ENCODE data around the gene OXCT1. TPM values are rescaled to one million over a fixed set of nuclear protein-coding genes. Genes with fewer than 3 reads are reported as not detected.
A peak's percentile ranks its signal among the peaks of the same experiment; 100 is the strongest.
"Not testable (repeated sequence)": the region's sequence is repeated elsewhere in the genome, so short reads cannot be mapped to it uniquely, and the experiment has no call there.

The OXCT1 gene
- polyA plus RNA-seq, 1 donor: 11.6 TPM

DNA sequence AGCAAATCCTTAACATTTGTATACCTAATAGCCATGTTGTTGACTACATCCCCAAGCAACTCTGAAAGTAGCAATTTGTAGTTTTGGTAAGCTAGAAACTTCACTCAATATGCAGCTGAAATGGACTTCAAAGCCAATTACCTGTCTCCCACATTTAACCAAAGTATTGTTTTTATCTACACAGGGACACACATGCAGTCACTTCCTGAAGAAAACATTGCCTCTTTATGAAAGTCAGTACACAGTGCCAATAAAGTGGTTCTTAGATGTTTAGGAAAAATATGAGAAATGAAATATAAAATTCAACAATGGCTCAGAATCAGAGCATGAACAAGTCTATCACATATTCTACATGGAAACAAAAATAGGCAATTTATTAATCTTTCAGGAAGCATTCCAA is 49.2 kb downstream of the OXCT1 start:
- no peak for DNase-seq

GRCh38 chr5:41820150-41820549 is 50.1 kb downstream of the OXCT1 start:
- no peak for DNase-seq

- no peak for DNase-seq
Observed at GRCh38 chr5:41817625-41818301, 52.5 kb downstream of the OXCT1 start.

GRCh38 chr5:41815663-41816229 is 54.5 kb downstream of the OXCT1 start:
- DNase-seq: no peak

GRCh38 chr5:41815261-41815660 is 55.0 kb downstream of the OXCT1 start:
- no peak for DNase-seq

- not testable (repeated sequence) for DNase-seq
Observed at GRCh38 chr5:41814306-41814705, 55.9 kb downstream of the OXCT1 start.

- no peak for DNase-seq
Observed at GRCh38 chr5:41812156-41812555, 58.1 kb downstream of the OXCT1 start.

DNA sequence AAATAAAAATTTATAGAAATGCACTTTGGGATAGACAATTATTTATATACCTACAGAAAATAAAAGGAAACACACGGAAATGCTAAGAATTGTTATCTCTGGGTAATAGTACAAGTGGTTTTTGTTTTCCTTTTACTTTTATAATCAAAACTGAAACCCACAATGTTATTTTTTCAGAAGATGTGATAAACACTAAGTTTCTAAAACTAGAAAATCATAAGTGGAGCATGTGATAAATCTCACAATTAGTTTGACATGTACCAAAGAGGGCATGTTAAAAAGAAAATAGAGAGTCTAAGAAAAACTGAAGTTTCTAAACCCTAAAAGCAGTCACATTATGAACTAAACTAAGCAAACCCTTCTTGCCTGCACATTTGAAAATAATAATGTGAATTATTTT is 61.1 kb downstream of the OXCT1 start:
- no peak for DNase-seq

DNA sequence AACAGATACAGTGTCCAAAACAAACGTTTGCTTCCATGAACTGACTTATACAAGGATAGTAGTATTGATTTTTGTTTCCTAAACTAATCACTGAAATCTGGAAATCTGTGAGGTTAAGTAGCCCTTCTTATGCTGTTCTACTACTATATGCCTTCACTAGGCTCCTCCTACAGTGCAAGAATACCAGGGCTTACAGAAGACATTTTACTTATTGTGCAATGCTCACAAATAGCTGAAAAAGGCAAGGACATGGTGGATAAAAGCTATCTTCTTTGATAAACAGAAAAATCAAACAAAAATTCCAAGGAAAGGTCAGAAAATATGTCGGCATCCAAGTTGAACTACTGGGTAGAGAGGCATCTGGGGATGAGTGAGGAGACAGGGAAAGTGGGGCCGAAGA is 61.9 kb downstream of the OXCT1 start:
- no peak for DNase-seq

GRCh38 chr5:41797662-41798061 is 72.6 kb downstream of the OXCT1 start:
- DNase-seq: no peak

DNA sequence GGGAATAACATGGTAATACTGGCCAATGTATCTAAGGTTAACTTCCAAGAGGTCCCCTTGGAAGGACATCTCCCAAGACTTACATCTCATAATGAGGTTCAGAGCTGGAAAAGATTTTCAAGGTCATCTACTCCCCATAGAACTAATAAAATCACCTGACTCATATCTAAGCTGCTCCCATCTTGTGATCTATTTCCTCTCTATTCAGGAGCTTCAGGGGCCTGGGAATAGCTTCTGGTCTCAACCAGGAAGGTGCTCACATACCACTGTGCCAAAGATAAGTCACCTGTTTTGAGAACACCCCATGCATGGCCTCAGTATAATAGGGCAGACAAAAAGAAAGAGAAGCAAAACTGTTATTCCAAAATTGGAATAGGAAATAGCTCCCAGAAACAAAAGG is 74.2 kb downstream of the OXCT1 start:
- no peak for DNase-seq

DNA sequence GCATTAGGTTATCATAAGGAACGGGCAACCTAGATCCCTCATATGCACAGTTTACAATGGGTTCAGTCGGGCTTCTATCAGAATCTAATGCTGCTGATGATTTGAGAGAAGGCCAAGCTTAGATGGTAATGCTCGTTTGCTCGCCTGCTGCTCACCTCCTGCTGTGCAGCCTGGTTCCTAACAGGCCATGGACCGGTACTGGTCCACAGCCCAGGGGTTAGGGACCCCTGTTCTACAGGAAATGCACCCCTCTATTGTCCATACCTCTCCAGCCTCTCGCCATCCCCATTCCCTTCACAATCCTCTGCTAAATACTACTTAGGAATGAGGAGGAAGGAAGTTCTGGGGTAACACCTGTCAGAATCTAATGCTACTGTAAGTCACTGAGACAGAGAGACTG is 75.1 kb downstream of the OXCT1 start:
- DNase-seq: no peak

DNA sequence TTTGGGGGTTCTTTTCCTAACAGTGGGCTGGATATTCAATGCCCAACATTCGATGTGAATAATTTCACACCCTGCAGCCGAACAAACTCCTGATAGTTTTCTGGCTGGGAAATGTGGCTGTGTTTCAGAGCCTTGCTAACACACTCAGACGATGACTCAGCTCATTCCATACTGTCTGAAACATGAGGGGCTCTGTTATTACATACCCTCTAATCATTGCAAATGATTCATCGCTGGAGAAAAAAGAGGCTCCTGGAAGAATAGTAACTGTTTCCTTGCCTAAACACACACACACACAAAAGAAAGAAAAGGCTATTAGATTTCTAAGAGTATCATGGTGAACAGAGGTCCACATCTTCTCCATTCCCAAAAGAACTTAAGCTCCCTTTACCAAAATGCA is 75.8 kb downstream of the OXCT1 start:
- DNase-seq: no peak

- peak; percentile 71 for DNase-seq
Observed at GRCh38 chr5:41793141-41793770, 77.0 kb downstream of the OXCT1 start.

- peak; percentile 32 for DNase-seq
Observed at GRCh38 chr5:41790038-41790776, 80.0 kb downstream of the OXCT1 start.

DNA sequence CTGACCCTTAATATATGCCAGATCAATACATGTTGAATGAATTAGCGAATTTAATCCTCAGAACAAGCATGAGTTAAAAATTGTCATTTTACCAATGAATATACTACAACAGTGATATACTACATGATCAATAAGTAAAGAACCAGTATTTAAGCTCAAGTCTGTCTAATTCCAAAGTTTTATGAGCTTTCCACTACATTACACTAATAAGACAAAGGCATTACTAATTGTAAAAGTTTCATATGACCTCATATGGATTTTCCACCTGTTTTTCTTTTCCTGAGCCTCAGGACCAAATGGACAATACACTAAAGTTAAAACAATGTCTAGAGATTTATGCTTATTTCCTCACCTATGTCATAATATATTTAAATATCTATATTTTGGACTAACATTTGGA is 80.8 kb downstream of the OXCT1 start:
- DNase-seq: no peak

GRCh38 chr5:41788941-41789368 is 81.3 kb downstream of the OXCT1 start:
- no peak for DNase-seq

- DNase-seq: no peak
Observed at GRCh38 chr5:41787265-41787664, 83.0 kb downstream of the OXCT1 start.

DNA sequence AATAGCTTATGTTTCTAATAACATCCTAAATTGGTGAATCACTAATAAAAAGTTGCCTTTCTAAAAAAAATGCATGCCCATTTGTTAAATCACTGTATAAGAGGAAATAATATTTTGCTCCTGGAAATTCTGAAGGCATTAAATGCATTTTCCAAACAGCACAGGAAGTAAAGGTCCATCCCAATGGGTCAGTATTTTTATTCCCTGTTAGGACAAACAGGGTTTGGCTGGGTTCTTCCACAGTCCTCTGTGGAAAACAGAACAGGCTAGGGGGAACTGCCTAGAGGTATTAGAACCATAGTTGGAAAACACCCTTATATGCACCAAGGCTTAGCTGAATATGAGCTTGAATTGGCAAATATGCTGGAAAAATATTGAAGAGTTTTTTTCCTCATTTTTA is 85.2 kb downstream of the OXCT1 start:
- no peak for DNase-seq

DNA sequence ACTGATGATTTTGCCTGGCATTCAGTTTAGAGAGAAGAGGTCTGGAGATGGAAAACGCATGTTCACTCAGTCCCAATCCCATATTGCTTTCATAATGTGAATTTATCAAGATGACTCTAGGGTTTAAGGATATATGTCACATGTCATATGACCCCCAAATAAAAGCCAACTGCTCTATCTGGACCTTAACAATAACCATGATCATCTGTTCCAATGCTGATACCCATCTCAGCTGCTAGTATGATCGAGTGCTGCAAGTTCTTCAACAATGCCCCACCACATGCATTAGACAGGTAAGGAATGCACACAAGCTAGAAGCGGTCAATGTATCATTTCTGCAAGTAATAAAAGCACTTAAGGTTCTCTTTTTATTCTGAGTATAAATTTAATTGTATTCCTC is 91.8 kb downstream of the OXCT1 start:
- no peak for DNase-seq

DNA sequence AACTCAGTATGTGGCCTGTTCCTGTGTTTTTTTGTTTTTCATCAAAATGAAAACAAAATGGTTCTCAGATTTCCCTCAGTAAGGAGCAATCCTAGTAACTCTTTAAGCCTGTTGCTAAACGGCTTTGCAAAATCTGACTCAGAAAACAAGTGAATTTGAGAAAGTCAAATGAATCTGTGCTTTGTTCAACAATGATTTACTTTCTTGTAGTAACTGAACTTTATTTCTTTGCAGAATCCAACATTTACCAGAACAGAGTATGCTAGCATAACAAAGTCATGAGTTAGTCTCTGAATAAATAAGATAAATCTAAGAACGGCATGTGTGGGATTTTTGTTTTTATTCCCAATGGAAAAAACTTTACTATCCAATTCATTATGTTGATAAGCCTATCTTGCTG is 93.8 kb downstream of the OXCT1 start:
- no peak for DNase-seq

DNA sequence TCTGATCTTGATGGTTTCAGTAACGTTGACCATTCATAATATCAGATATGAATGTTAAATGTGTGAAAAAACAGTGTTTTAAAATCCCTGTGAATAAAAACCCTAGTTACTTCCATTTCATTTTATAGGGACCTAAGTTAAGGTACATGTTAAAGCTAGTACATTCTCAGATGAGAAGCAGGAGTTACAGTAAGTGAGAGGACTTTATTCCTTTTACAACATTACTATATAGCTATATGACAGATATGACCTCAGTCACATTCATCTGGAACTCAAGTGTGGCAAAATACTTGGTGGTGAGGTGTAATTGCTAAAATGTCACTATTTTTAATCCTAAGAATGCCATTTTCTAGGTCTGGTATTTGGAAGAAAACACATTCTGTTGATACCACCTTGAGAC is 96.4 kb downstream of the OXCT1 start:
- no peak for DNase-seq

DNA sequence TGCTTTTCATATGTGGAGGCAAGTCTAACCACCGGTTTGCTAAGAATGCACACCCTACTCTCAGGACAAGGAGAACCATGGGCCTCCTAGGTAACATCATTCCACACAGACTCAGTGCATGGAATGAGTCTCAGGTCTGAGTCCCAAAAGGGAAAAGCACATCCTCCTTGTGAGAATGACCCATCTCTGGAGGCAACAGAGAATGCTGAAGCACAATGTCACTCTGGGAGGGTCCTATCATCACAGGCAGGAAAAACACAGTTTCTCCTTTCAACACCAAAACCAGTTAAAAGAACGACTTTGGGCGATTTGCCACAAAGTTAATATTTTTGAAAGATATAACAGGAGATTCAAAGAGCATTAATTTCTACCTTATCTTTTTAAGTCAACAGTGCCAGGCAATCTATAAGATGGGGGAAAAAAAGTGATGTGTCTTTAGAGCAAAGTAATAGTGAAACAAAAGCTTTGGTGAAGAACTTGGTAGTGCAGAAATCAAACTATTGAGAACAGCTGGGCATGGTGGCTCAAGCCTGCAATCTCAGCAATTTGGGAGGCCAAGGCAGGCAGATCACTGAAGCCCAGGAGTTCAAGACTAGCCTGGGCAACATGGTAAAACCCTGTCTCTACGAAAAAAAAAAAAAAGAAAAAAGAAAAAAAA is 97.3 kb downstream of the OXCT1 start:
- no peak for DNase-seq
